GM23338 (cell line): ENCODE results near the gene PRKAR1A.

Experiments
- CTCF ChIP-seq, 2 experiments: fragments of 200-600 bp in 1 of 2; sonication (generic) in 1 of 2; conservative IDR thresholded peaks; 2 replicates each; pipeline versions ENCODE4 v1.5.1 to v1.6.1; 2016 to 2017; ENCODE audit warnings: antibody characterized with exemption in 2 of 2, low read depth in 2 of 2, mild to moderate bottlenecking in 2 of 2, moderate library complexity in 1 of 2
- EZH2 ChIP-seq: fragments of 200-600 bp; sonication (generic); IDR thresholded peaks from one replicate; pipeline ENCODE4 v1.8.0; 2017; ENCODE audit warnings: antibody characterized with exemption, mild to moderate bottlenecking, low read depth; ENCODE audit not compliant: unreplicated experiment
- EZH2phosphoT487 ChIP-seq: fragments of 200-600 bp; sonication (generic); IDR thresholded peaks from one replicate; pipeline ENCODE4 v1.8.1; 2018; ENCODE audit warnings: antibody characterized with exemption; ENCODE audit not compliant: unreplicated experiment
- JUNB ChIP-seq: IDR thresholded peaks from one replicate; pipeline ENCODE4 v1.6.1; 2016; ENCODE audit warnings: antibody characterized with exemption; ENCODE audit not compliant: unreplicated experiment
- POLR2AphosphoS5 ChIP-seq: IDR thresholded peaks from 2 replicates; pipeline ENCODE4 v1.6.1; 2016; ENCODE audit warnings: antibody characterized with exemption, low read depth
- REST ChIP-seq: IDR thresholded peaks from one replicate; pipeline ENCODE4 v1.6.1; 2018; ENCODE audit warnings: antibody characterized with exemption; ENCODE audit not compliant: unreplicated experiment
- ZNF331 ChIP-seq: fragments of 250-450 bp; sonication (Bioruptor Pico); IDR thresholded peaks from 2 replicates; pipeline ENCODE4 v1.5.0; 2020; ENCODE audit warnings: low read depth, mild to moderate bottlenecking, moderate library complexity

GRCh38 chr17:68541816-68542215 lies 29.6 kb downstream of the PRKAR1A start:
- TF ChIP-seq EZH2 (no peak), CTCF (conservative IDR thresholded peaks at IDR 0.05; ENCODE audit: low read depth in 2 of 2) (no peak), JUNB (no peak), EZH2phosphoT487 (no peak), POLR2AphosphoS5 (no peak), REST (no peak), ZNF331 (CRISPR knock-in tag) (no peak)
